GM12878 (cell line): Measurements from ENCODE around the gene NUMA1. TPM values are rescaled to one million over a fixed set of nuclear protein-coding genes. Genes with fewer than 3 reads are reported as not detected.

Experiments
- ATAC-seq: fragments of 200-7000 bp; cut with Tn5 transposase; 3 replicates; pipeline ENCODE4 v1.9.1; 2020; ENCODE audit warnings: mild to moderate bottlenecking, moderate library complexity
- BruUV-seq: library from RNA; stranded (reverse); fragments of 400-500 nt; replicated peaks from 2 replicates; lab custom pipeline; 2021; lab: Mats Ljungman, UMichigan
- CTCF ChIA-PET: fragments of 300-600 bp; sonication (Branson Sonifier 250); formaldehyde crosslinking; extraction: SDS; loops from one replicate; lab custom pipeline; 2021; ENCODE audit warnings: inconsistent platforms; lab: Yijun Ruan, JAX
- POLR2A ChIA-PET: fragments of 350-600 bp; formaldehyde crosslinking; extraction: SDS; loops from one replicate; lab custom pipeline; 2021; ENCODE audit warnings: inconsistent platforms; lab: Charles Lee
- RAD21 ChIA-PET: fragments of 300-600 bp; sonication (Branson Sonifier 250); formaldehyde crosslinking; loops from one replicate; lab custom pipeline; 2023; ENCODE audit warnings: antibody characterized with exemption; ENCODE audit not compliant: unreplicated experiment; lab: Charles Lee
- SMC1A ChIA-PET: fragments of 300-600 bp; sonication (Branson Sonifier 250); formaldehyde crosslinking; loops from one replicate; lab custom pipeline; 2023; ENCODE audit not compliant: unreplicated experiment, uncharacterized antibody; lab: Charles Lee
- DNase-seq: peaks from one replicate; pipeline ENCODE4 v3.0.0-alpha.2; 2011; ENCODE audit warnings: low read depth, low spot score
- FAIRE-seq: peaks from 3 replicates; lab custom pipeline; 2011; peaks lifted over from hg19 to GRCh38; lab: Jason Lieb, UNC
- H2AFZ ChIP-seq: 2 replicates; pipeline ENCODE4 v1.6.0; 2011; ENCODE audit warnings: low read depth, low read length, control low read depth; ENCODE audit not compliant: control insufficient read depth
- H3K27ac ChIP-seq: 2 replicates; pipeline ENCODE4 v1.5.1; 2011; ENCODE audit warnings: control low read depth; ENCODE audit not compliant: control insufficient read depth, insufficient read depth
- H3K27me3 ChIP-seq, 2 experiments: replicated peaks in 1 of 2; 2 replicates each; pipeline versions ENCODE4 v1.6.0 to v1.6.1; 2011; ENCODE audit warnings: low read length in 1 of 2; ENCODE audit not compliant: control insufficient read depth in 2 of 2, insufficient read depth in 2 of 2
- H3K36me3 ChIP-seq, 2 experiments: 2 replicates each; pipeline ENCODE4 v1.5.1; 2011; ENCODE audit warnings: low read length in 1 of 2; ENCODE audit not compliant: control insufficient read depth in 2 of 2, insufficient read depth in 2 of 2
- H3K4me1 ChIP-seq: 2 replicates; pipeline ENCODE4 v1.6.1; 2011; ENCODE audit warnings: mild to moderate bottlenecking, low read length, moderate library complexity, mixed read lengths; ENCODE audit not compliant: control insufficient read depth, insufficient read depth
- H3K4me2 ChIP-seq: 2 replicates; pipeline ENCODE4 v1.6.0; 2011; ENCODE audit warnings: control low read depth; ENCODE audit not compliant: control insufficient read depth, insufficient read depth
- H3K4me3 ChIP-seq: fragments of 200-600 bp; sonication (generic); 2 replicates; pipeline ENCODE4 v1.5.1; 2016
- H3K79me2 ChIP-seq: 2 replicates; pipeline ENCODE4 v1.6.0; 2011; ENCODE audit warnings: low read length; ENCODE audit not compliant: control insufficient read depth, insufficient read depth
- H3K9ac ChIP-seq: 2 replicates; pipeline ENCODE4 v1.8.0; 2011; ENCODE audit warnings: low read length, control low read depth, mixed read lengths; ENCODE audit not compliant: control insufficient read depth, insufficient read depth
- H3K9me3 ChIP-seq: replicated peaks from 3 replicates; pipeline ENCODE4 v1.5.1; 2011; ENCODE audit warnings: mild to moderate bottlenecking, low read length; ENCODE audit not compliant: control insufficient read depth, insufficient read depth
- H4K20me1 ChIP-seq: 2 replicates; pipeline ENCODE4 v1.6.0; 2011; ENCODE audit not compliant: control insufficient read depth, insufficient read depth
- FOXK2 ChIP-seq: fragments of 450-650 bp; IDR thresholded peaks from 2 replicates; pipeline ENCODE4 v1.6.1; 2017; ENCODE audit warnings: mild to moderate bottlenecking, moderate library complexity
- MTA3 ChIP-seq: IDR thresholded peaks from 2 replicates; pipeline ENCODE4 v1.6.1; 2012; ENCODE audit warnings: low read length, inconsistent platforms, borderline replicate concordance
- MXI1 ChIP-seq: fragments of 150-350 bp; IDR thresholded peaks from 2 replicates; pipeline ENCODE4 v1.6.1; 2011; ENCODE audit warnings: low read depth, mild to moderate bottlenecking, inconsistent platforms, low read length, improper control_type of control experiment
- MYC ChIP-seq: IDR thresholded peaks from 2 replicates; pipeline ENCODE4 v1.6.1; 2011; ENCODE audit warnings: mild to moderate bottlenecking, low read length, moderate library complexity, inconsistent platforms; ENCODE audit not compliant: insufficient read depth, insufficient replicate concordance, insufficient read length, severe bottlenecking
- POLR2A ChIP-seq: IDR thresholded peaks from 2 replicates; pipeline ENCODE4 v1.6.1; 2011; ENCODE audit warnings: low read depth, mild to moderate bottlenecking, low read length
- ZNF274 ChIP-seq: IDR thresholded peaks from one replicate; pipeline ENCODE4 v1.8.0; 2011; ENCODE audit not compliant: insufficient read length, insufficient read depth
- WGBS: methylation state at CpG from one replicate; pipeline ENCODE4 v1.1.6; 2016; ENCODE audit warnings: low lambda C conversion rate; ENCODE audit not compliant: insufficient replicate concordance, insufficient coverage; ENCODE audit errors: missing lambda C conversion rate; 5-methylcytosine and 5-hydroxymethylcytosine counted together
- in situ Hi-C: fragments of 300-500 bp; cut with MboI; formaldehyde crosslinking; loops from 9 replicates; pipeline ENCODE4 v1.14.3; 2018; ENCODE audit warnings: mixed read lengths
- intact Hi-C: fragments of 100-400 bp; cut with micrococcal nuclease; formaldehyde crosslinking; loops from one replicate; pipeline ENCODE4 v1.14.2; 2022; ENCODE audit not compliant: unreplicated experiment
- polyA plus RNA-seq, 11 experiments: library from polyadenylated mRNA; depleted of rRNA in 4 of 11; unstranded in 6 of 11; stranded (reverse) in 5 of 11; fragments of >200 nt; fragmentation: Nextera tagmentation in 4 of 11; fragmentation: Illumina TruSeq in 1 of 11; extraction: Ambion mirVana in 4 of 11; extraction: Trizol in 1 of 11; gene quantifications; 1 replicate in 1 of 11; 2 replicates in 10 of 11; pipeline versions ENCODE4 v1.2.1 to v1.2.3, GENCODE V29; 2011 to 2016; ENCODE audit warnings: inconsistent platforms in 2 of 11, missing spikeins in 2 of 11, low read depth in 1 of 11
- total RNA-seq, 4 experiments: library from RNA; depleted of rRNA in 3 of 4; stranded (reverse); fragments of >200 nt in 3 of 4; fragmentation: Illumina TruSeq in 1 of 4; extraction: Trizol in 1 of 4; gene quantifications; 2 replicates each; pipeline versions ENCODE4 v1.2.1 to v1.2.3, GENCODE V29; 2013 to 2021
- TF ChIP-seq, protein P1 (sequence below): fragments of 450-650 bp; IDR thresholded peaks from 2 replicates; pipeline ENCODE4 v1.6.1; 2018; ENCODE audit warnings: borderline replicate concordance, mild to moderate bottlenecking; ENCODE audit not compliant: partially characterized antibody
- TF ChIP-seq, protein P2 (sequence below): fragments of 450-650 bp; IDR thresholded peaks from 2 replicates; pipeline ENCODE4 v1.6.1; 2017; ENCODE audit warnings: low read depth, mild to moderate bottlenecking, moderate library complexity
- TF ChIP-seq, protein P3 (sequence below): fragments of 450-650 bp; conservative IDR thresholded peaks from 2 replicates; pipeline ENCODE4 v1.6.1; 2017; ENCODE audit warnings: mild to moderate bottlenecking, moderate library complexity
- TF ChIP-seq, protein P4 (sequence below), 3 experiments: IDR thresholded peaks in 2 of 3; conservative IDR thresholded peaks in 1 of 3; 2 replicates each; pipeline ENCODE4 v1.5.1; 2011; ENCODE audit warnings: low read depth in 3 of 3, low read length in 3 of 3, mild to moderate bottlenecking in 3 of 3, control low read depth in 2 of 3, moderate library complexity in 2 of 3, inconsistent platforms in 1 of 3, mixed read lengths in 1 of 3; ENCODE audit not compliant: control insufficient read depth in 2 of 3, insufficient read depth in 1 of 3; ENCODE audit errors: extremely low read depth in 1 of 3
- TF ChIP-seq, protein P5 (sequence below): IDR thresholded peaks from 2 replicates; pipeline ENCODE4 v1.6.1; 2012; ENCODE audit warnings: low read depth, low read length, improper control_type of control experiment
- TF ChIP-seq, protein P6 (sequence below): IDR thresholded peaks from 2 replicates; pipeline ENCODE4 v1.6.1; 2011; ENCODE audit warnings: mild to moderate bottlenecking, low read depth, low read length, moderate library complexity; ENCODE audit not compliant: insufficient replicate concordance

NUMA1 gene
- total and polyA plus RNA-seq, 10 of the 15 experiments (the other 5 are each of a cell fraction or from before 2014, with no cell fraction given), result 5.5 to 111 (median 61.0) TPM

DNA sequence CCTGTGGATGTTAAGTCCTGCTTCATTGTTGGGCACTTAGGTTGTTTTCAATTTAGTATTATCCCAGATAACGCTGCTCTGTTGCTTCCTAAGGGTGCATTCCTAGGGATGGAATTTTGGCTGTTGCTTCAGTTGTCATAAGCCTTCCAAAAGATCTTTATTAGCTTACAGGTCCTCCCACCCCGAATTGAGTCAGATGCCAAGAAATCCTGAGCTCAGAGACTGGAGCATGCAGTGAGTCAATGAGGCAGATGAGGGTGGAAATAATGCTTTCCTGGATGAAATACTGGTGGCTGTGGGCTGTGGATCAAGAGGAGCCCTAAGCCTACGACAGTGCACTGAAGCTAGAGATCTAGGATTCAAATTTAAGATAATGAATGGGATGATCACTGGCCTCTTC is 92.3 kb downstream of the NUMA1 start:
- Histone ChIP-seq H3K9me3 (no peaks in the 10 kb centered on the region), H3K4me1 (peaks cover 38% of the 10 kb centered on the region), H3K79me2 (no peaks in the 10 kb centered on the region; the same call in 1 of the 2 replicates), H3K36me3 (peaks cover 4 to 28% of the 10 kb centered on the region in 2 experiments), H3K4me2 (no peak overlapping the region), H3K9ac (no peak overlapping the region), H4K20me1 (no peaks in the 10 kb centered on the region), H3K27ac (no peak overlapping the region), H3K4me3 (no peak overlapping the region), H3K27me3 (no peaks in the 10 kb centered on the region), H2AFZ (no peak overlapping the region)
- DNase-seq (no peak), FAIRE-seq (no peak), ATAC-seq (no peak)
- intact Hi-C loops (no loop called here), in situ Hi-C loops (no loop called here)
- ChIA-PET POLR2A (interaction anchor here (0.6 to 2.0 kb wide), 6 partner anchors 9 to 162 kb away, joined by 3 to 5 read pairs (median 4); partner anchors contain the start of gene IL18BP), RAD21 (interaction anchor here (1.6 kb wide), 1 partner anchor 10 kb away, joined by 12 read pairs; no protein-coding TSS in a partner anchor), SMC1A (interaction anchor here (0.7 to 8.3 kb wide), 7 partner anchors 9 to 103 kb away, joined by 3 to 67 read pairs (median 5); partner anchors contain the start of genes RNF121 and XNDC1N), CTCF (interaction anchor here (0.7 to 8.5 kb wide), 6 partner anchors 10 to 443 kb away, joined by 3 to 93 read pairs (median 5); no protein-coding TSS in a partner anchor)
- no TSS peak for BruUV-seq
- WGBS, result 97% methylated on average over 3 of the region's 3 CpGs
- TF ChIP-seq MYC (no peak), POLR2A (no peak), FOXK2 (no peak), MTA3 (no peak), MXI1 (no peak), ZNF274 (no peak)
- TF ChIP-seq, protein P1, sequence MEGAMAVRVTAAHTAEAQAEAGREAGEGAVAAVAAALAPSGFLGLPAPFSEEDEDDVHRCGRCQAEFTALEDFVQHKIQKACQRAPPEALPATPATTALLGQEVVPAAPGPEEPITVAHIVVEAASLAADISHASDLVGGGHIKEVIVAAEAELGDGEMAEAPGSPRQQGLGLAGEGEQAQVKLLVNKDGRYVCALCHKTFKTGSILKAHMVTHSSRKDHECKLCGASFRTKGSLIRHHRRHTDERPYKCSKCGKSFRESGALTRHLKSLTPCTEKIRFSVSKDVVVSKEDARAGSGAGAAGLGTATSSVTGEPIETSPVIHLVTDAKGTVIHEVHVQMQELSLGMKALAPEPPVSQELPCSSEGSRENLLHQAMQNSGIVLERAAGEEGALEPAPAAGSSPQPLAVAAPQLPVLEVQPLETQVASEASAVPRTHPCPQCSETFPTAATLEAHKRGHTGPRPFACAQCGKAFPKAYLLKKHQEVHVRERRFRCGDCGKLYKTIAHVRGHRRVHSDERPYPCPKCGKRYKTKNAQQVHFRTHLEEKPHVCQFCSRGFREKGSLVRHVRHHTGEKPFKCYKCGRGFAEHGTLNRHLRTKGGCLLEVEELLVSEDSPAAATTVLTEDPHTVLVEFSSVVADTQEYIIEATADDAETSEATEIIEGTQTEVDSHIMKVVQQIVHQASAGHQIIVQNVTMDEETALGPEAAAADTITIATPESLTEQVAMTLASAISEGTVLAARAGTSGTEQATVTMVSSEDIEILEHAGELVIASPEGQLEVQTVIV, result no peak
- TF ChIP-seq, protein P2, sequence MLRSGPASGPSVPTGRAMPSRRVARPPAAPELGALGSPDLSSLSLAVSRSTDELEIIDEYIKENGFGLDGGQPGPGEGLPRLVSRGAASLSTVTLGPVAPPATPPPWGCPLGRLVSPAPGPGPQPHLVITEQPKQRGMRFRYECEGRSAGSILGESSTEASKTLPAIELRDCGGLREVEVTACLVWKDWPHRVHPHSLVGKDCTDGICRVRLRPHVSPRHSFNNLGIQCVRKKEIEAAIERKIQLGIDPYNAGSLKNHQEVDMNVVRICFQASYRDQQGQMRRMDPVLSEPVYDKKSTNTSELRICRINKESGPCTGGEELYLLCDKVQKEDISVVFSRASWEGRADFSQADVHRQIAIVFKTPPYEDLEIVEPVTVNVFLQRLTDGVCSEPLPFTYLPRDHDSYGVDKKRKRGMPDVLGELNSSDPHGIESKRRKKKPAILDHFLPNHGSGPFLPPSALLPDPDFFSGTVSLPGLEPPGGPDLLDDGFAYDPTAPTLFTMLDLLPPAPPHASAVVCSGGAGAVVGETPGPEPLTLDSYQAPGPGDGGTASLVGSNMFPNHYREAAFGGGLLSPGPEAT, result no peak
- TF ChIP-seq, protein P3, sequence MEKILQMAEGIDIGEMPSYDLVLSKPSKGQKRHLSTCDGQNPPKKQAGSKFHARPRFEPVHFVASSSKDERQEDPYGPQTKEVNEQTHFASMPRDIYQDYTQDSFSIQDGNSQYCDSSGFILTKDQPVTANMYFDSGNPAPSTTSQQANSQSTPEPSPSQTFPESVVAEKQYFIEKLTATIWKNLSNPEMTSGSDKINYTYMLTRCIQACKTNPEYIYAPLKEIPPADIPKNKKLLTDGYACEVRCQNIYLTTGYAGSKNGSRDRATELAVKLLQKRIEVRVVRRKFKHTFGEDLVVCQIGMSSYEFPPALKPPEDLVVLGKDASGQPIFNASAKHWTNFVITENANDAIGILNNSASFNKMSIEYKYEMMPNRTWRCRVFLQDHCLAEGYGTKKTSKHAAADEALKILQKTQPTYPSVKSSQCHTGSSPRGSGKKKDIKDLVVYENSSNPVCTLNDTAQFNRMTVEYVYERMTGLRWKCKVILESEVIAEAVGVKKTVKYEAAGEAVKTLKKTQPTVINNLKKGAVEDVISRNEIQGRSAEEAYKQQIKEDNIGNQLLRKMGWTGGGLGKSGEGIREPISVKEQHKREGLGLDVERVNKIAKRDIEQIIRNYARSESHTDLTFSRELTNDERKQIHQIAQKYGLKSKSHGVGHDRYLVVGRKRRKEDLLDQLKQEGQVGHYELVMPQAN, result no peak
- TF ChIP-seq, protein P4, sequence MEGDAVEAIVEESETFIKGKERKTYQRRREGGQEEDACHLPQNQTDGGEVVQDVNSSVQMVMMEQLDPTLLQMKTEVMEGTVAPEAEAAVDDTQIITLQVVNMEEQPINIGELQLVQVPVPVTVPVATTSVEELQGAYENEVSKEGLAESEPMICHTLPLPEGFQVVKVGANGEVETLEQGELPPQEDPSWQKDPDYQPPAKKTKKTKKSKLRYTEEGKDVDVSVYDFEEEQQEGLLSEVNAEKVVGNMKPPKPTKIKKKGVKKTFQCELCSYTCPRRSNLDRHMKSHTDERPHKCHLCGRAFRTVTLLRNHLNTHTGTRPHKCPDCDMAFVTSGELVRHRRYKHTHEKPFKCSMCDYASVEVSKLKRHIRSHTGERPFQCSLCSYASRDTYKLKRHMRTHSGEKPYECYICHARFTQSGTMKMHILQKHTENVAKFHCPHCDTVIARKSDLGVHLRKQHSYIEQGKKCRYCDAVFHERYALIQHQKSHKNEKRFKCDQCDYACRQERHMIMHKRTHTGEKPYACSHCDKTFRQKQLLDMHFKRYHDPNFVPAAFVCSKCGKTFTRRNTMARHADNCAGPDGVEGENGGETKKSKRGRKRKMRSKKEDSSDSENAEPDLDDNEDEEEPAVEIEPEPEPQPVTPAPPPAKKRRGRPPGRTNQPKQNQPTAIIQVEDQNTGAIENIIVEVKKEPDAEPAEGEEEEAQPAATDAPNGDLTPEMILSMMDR (IDR thresholded peaks at IDR 0.05 in 2 of 3, conservative IDR thresholded peaks at IDR 0.05 in 1 of 3; ENCODE audit: control insufficient read depth in 2 of 3, extremely low read depth in 1 of 3, insufficient read depth in 1 of 3, low read depth in 3 of 3, low read length in 3 of 3), result no peak
- TF ChIP-seq, protein P5, sequence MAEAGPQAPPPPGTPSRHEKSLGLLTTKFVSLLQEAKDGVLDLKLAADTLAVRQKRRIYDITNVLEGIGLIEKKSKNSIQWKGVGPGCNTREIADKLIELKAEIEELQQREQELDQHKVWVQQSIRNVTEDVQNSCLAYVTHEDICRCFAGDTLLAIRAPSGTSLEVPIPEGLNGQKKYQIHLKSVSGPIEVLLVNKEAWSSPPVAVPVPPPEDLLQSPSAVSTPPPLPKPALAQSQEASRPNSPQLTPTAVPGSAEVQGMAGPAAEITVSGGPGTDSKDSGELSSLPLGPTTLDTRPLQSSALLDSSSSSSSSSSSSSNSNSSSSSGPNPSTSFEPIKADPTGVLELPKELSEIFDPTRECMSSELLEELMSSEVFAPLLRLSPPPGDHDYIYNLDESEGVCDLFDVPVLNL, result no peak
- TF ChIP-seq, protein P6, sequence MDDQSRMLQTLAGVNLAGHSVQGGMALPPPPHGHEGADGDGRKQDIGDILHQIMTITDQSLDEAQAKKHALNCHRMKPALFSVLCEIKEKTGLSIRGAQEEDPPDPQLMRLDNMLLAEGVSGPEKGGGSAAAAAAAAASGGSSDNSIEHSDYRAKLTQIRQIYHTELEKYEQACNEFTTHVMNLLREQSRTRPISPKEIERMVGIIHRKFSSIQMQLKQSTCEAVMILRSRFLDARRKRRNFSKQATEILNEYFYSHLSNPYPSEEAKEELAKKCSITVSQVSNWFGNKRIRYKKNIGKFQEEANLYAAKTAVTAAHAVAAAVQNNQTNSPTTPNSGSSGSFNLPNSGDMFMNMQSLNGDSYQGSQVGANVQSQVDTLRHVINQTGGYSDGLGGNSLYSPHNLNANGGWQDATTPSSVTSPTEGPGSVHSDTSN, result no peak
